Activated T-helper 1 cell treated with Interleukin-2 at 50 U/mL for 16 hours (primary cell): ENCODE results near the gene TPSAB1.

Experiments used
- DNase-seq: peaks from one replicate; pipeline ENCODE4 v3.0.0-alpha.2; 2020; ENCODE audit warnings: low read depth

TPSAB1 gene

GRCh38 chr16:1210461-1210860 lies 30.0 kb upstream of the TPSAB1 start:
- DNase-seq, result no peak

DNA sequence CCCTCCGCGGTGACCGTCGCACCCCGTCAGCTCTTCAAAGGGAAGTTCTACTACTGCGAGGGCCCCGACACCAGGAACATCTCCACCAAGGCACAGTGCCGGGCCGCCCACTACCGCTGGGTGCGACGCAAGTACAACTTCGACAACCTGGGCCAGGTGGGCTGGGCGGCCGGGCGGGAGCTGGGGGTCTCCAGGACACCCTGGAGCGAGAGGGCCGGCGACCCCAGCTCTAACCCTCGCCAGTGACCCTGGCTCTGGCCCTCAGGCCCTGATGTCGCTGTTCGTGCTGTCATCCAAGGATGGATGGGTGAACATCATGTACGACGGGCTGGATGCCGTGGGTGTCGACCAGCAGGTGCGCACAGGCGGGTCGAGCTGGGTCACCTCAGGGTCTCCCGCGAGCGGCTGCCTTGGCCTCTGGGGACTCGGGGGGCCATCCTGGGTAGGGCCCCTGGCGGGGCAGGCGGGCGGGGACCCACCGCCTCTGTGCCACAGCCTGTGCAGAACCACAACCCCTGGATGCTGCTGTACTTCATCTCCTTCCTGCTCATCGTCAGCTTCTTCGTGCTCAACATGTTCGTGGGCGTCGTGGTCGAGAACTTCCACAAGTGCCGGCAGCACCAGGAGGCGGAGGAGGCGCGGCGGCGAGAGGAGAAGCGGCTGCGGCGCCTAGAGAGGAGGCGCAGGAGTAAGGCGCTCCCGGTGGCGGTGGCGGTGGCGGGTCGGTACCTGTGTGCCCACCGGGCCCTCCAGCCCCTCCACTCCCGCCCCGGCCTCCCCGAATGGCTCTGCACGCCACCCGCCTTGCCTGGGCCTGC lies 28.8 kb upstream of the TPSAB1 start:
- DNase-seq, result no peak

DNA sequence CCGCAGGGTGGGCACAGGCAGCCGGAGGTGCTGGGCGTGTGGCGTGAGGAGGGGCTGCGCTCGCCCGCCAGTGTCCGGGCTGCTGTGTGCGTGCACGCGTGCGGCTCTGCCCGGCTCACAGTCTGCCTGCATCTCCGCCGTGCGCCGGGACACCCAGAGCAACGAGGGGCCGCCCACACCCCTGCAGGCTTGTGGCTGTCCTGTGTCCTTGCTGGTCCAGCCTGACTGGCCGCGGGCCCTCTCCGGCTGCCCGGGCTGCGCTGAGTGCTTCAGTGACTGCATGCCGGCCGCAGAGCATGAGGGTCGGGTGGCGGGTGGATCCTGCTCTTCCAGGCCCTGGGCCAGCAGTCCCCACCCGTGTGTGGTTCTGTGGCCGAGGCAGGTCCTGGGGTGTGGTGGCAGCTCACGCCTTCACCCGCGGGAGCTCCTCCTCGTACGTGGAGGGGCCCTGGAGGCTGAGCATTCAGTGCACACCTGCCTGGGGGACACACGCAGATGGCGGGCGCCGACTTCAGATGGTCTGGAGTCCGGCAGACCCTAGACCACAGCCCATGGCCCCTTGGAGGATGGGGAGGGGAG lies 27.8 kb upstream of the TPSAB1 start:
- DNase-seq, result no peak

GRCh38 chr16:1213231-1213630 lies 27.3 kb upstream of the TPSAB1 start:
- no peak for DNase-seq

GRCh38 chr16:1213796-1214372 lies 26.6 kb upstream of the TPSAB1 start:
- DNase-seq, result no peak

GRCh38 chr16:1214719-1215118 lies 25.8 kb upstream of the TPSAB1 start:
- no peak for DNase-seq

DNA sequence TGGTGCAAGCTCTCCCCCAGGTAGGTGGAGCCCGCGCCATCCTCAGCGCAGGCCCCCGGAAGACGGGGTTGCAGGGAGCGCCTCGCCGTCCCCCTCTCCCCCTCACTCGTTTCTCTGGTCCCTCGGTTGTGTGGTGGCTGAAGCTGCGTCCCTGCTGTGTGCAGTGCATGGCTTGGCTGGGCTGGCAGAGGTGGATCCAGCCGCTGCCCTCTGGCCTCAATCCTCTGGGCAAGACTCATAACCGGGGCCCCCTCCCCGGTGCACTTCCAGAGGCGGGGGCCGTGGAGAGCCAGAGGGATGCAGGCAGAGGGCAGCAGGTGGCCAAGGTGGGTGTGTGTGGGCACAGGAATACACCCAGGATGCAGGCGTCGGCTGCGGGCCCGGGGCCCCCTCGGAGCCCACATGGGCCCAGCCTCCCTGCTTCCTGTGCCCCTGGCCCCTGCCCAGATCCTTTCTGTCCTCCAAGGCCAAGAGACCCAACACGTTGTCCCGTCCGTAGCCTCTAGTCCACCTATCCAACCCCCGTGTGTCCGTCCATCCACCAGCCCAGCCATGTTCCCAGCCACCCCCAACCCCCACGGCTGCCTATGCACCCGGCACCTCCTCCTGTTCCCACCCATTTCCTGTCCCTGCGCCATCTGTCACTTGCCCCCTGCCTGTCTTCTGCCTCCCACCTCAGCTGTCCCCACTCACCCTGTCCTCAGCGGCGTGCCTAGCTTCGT lies 24.8 kb upstream of the TPSAB1 start:
- no peak for DNase-seq

DNA sequence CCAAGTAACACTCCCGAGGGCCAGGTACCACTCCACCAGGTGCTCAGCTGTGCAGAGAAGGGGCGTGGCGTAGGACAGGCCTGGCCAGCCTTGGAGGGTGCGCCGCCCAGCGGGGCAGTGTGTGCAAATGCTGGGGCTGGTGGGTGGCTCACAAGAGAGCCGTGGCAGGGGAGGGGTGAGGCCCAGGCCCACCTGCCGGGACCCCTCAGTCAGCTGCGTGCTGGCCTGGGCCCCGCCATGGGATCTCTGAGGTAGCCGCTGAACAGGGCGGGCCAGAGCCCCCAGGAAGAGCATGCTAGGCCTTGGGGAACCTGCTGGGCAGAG lies 24.2 kb upstream of the TPSAB1 start:
- DNase-seq, result no peak

DNA sequence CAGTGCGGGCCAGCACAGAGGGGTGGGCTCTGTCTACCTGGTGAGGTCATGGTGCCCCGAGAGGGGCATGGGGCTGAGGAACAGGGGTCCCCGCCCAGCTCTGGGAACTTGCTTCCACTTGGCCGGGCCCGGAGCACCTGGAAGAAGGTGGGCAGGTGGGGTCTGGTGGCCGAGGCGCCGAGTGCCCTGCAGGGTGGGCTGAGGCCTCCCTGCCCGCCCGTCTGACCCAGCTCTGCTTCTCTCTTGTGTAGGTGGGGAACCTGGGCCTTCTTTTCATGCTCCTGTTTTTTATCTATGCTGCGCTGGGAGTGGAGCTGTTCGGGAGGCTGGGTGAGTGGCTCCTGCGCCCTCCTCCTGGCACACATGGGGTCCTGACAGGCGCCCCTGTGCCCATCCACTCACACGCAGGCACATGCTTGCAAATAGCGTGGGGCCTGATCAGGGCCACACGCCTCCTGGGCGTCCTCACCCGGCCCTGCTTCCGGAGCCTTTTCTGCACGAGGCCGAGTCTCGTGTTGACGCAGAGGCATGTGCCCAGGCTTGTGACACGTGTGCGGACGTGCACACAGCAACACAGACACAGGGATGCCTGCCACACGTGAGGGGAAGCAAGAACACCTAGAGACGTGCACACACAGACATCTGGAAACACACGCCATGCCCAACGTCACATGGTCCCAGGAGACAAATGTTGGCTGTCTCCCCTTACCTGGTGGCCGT lies 23.7 kb upstream of the TPSAB1 start:
- no peak for DNase-seq

GRCh38 chr16:1217526-1217925 lies 23.0 kb upstream of the TPSAB1 start:
- DNase-seq, result no peak

GRCh38 chr16:1218061-1218929 lies 22.2 kb upstream of the TPSAB1 start:
- no peak for DNase-seq

- no peak for DNase-seq
Measured at GRCh38 chr16:1218930-1219611, 21.4 kb upstream of the TPSAB1 start.

- DNase-seq, result no peak
Measured at GRCh38 chr16:1220098-1220728, 20.3 kb upstream of the TPSAB1 start.

- DNase-seq, result no peak
Measured at GRCh38 chr16:1220841-1221627, 19.5 kb upstream of the TPSAB1 start.

DNA sequence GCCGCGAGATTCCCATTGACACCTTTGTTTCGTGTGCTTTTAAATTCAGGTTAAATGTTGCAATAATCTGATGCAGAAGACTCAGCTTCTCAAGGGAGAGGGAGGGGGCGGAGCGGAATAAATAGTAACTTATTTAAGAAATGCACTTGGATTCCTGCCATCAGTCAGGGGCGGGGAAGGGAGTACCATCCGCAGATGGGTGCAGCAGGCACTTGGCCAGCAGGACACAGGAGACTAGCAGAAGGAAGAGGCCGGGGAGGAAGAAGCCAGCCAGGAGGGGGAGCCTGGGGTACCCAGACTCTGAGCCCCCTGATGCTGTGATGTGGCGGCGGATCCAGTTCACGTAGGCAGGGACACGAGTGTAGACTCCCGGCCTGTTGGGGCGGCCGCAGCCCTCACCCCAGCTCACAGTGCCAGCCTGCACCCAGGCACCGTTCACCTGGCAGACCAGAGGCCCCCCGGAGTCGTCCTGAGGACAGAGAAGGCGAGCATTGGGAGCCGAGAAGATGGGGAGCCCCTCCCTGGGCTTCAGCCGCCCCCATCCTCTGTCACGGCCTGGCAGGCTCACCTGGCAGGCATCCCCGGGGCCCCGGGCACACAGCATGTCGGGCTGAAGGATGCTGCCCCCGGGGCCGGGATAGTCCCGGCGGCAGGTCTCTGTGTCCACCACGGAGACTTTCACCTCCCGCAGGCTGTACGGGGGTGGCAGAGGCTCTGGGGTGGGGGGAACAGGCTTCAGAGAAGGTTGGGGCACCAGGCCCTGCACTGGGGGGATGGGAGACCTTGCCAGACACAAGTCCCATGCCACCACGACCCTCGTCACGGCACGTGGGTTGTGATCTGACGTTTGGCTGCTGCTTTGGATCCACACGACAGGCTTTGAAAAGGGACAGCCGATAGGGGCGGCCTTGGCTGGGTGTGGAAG lies 18.6 kb upstream of the TPSAB1 start:
- DNase-seq, result no peak

GRCh38 chr16:1222553-1223354 lies 17.8 kb upstream of the TPSAB1 start:
- no peak for DNase-seq
